ENCODE data around the gene CDC42BPB.

- TF ChIP-seq CTCF (IDR thresholded peaks at IDR 0.05) (no peak), POLR2A (IDR thresholded peaks at IDR 0.05) (no peak)
Observed at GRCh38 chr14:102891556-102891955, 165.8 kb downstream of the CDC42BPB start.

Data from lower leg skin (tissue), 3 donors.